Activated B cell treated with CpG ODN at 0.5 μM for 24 hours (primary cell): ENCODE results near the gene KCTD7. TPM values are rescaled to one million over a fixed set of nuclear protein-coding genes. Genes with fewer than 3 reads are reported as not detected.
"Not testable (repeated sequence)": the region's sequence is repeated elsewhere in the genome, so short reads cannot be mapped to it uniquely, and the experiment has no call there.

Experiments
- ATAC-seq: fragments of 200-7000 bp; cut with Tn5 transposase; one replicate; pipeline ENCODE4 v1.10.0; 2021; ENCODE audit warnings: low read depth, mild to moderate bottlenecking, moderate library complexity
- CTCF ChIA-PET: fragments of 350-600 bp; sonication (Branson Sonifier 250); formaldehyde crosslinking; loops from one replicate; lab custom pipeline; 2021; ENCODE audit warnings: antibody characterized with exemption; lab: Charles Lee
- POLR2A ChIA-PET: fragments of 350-600 bp; sonication (Branson Sonifier 250); formaldehyde crosslinking; loops from one replicate; lab custom pipeline; 2021; ENCODE audit warnings: antibody characterized with exemption; lab: Charles Lee
- DNase-seq: peaks from one replicate; pipeline ENCODE4 v3.0.0; 2022
- H3K27ac Mint-ChIP-seq: one replicate; pipeline ENCODE4 v1.8.0; 2020; ENCODE audit warnings: mixed read lengths
- H3K27me3 Mint-ChIP-seq: one replicate; pipeline ENCODE4 v1.8.0; 2021; ENCODE audit warnings: mixed read lengths
- H3K36me3 Mint-ChIP-seq: one replicate; pipeline ENCODE4 v1.8.0; 2021; ENCODE audit warnings: low read depth, mixed read lengths
- H3K4me1 Mint-ChIP-seq: one replicate; pipeline ENCODE4 v1.8.0; 2021; ENCODE audit warnings: mixed read lengths
- H3K4me3 Mint-ChIP-seq: one replicate; pipeline ENCODE4 v1.8.0; 2020; ENCODE audit warnings: mild to moderate bottlenecking, mixed read lengths
- H3K9me3 Mint-ChIP-seq: one replicate; pipeline ENCODE4 v1.8.0; 2020; ENCODE audit warnings: mixed read lengths
- intact Hi-C: fragments of 100-400 bp; cut with micrococcal nuclease; formaldehyde crosslinking; loops from one replicate; pipeline ENCODE4 v1.15.1; 2024
- total RNA-seq: library from RNA; stranded (reverse); gene quantifications from 2 replicates; pipeline ENCODE4 v1.2.3, GENCODE V29; 2022
- TF ChIP-seq, protein P1 (sequence below): fragments of 200-600 bp; IDR thresholded peaks from one replicate; pipeline ENCODE4 v1.8.0; 2022; ENCODE audit warnings: antibody characterized with exemption, mild to moderate bottlenecking

The KCTD7 gene
- total RNA-seq, 1 donor from 2014 or later: 13.2 TPM

DNA sequence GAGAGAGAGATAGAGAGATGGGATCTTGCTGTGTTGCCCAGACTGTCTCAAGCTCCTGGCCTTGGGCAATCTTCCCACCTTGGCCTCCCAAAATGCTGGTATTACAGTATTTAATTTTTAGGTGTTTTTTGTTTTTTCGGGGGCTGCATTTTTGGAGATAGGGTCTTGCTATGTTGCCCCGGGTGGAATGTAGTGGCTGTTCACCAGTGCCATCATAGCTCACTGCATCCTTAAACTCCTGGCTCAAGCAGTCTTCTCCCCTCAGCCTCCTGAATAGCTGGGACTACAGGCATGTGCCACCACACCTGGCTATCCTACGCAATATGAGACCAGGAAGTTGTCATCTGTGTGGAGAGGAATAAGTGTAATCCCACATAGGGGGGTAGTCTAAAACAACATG lies 42.4 kb downstream of the KCTD7 start:
- Mint-ChIP-seq H3K27me3 (no peaks in the 10 kb centered on the region), H3K4me3 (no peak overlapping the region), H3K9me3 (no peaks in the 10 kb centered on the region), H3K36me3 (peaks cover 4% of the 10 kb centered on the region), H3K27ac (no peak overlapping the region), H3K4me1 (no peaks in the 10 kb centered on the region)
- POLR2A ChIA-PET: interaction anchor here (0.7 to 1.3 kb wide), 2 partner anchors 17 to 272 kb away, joined by 4 to 8 read pairs; no protein-coding TSS in a partner anchor
- intact Hi-C loops: no loop called here
- TF ChIP-seq, protein P1, sequence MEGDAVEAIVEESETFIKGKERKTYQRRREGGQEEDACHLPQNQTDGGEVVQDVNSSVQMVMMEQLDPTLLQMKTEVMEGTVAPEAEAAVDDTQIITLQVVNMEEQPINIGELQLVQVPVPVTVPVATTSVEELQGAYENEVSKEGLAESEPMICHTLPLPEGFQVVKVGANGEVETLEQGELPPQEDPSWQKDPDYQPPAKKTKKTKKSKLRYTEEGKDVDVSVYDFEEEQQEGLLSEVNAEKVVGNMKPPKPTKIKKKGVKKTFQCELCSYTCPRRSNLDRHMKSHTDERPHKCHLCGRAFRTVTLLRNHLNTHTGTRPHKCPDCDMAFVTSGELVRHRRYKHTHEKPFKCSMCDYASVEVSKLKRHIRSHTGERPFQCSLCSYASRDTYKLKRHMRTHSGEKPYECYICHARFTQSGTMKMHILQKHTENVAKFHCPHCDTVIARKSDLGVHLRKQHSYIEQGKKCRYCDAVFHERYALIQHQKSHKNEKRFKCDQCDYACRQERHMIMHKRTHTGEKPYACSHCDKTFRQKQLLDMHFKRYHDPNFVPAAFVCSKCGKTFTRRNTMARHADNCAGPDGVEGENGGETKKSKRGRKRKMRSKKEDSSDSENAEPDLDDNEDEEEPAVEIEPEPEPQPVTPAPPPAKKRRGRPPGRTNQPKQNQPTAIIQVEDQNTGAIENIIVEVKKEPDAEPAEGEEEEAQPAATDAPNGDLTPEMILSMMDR: no peak
- ATAC-seq (no peak), DNase-seq (no peak)
- CTCF ChIA-PET: interaction anchor here (0.6 kb wide), 1 partner anchor 72 kb away, joined by 3 read pairs; no protein-coding TSS in a partner anchor

DNA sequence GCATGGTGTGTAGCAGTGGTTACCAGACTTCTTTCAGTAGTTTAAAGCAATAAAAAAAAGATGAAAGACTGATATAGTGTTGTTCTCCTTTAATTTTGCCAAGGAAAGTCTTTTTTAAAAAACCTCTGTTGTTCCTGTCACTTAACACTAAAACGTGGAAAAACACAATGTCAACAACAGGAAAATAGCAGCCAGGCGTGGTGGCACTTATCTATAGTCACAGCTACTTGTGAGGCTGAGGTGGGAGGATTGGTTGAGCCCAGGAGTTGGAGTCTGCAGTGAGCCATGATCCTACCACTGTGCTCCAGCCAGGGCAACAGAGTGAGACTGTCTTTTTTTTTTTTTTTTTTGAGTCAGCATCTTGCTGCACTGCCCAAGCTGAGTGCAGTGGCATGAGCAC lies 42.8 kb downstream of the KCTD7 start:
- H3K27ac Mint-ChIP-seq, DNase-seq, H3K9me3 Mint-ChIP-seq, ATAC-seq, CTCF ChIA-PET, H3K36me3 Mint-ChIP-seq, H3K27me3 Mint-ChIP-seq, H3K4me1 Mint-ChIP-seq, H3K4me3 Mint-ChIP-seq, intact Hi-C loops: not testable (repeated sequence)
- POLR2A ChIA-PET: interaction anchor here (1.3 kb wide), 1 partner anchor 17 kb away, joined by 4 read pairs; no protein-coding TSS in a partner anchor

DNA sequence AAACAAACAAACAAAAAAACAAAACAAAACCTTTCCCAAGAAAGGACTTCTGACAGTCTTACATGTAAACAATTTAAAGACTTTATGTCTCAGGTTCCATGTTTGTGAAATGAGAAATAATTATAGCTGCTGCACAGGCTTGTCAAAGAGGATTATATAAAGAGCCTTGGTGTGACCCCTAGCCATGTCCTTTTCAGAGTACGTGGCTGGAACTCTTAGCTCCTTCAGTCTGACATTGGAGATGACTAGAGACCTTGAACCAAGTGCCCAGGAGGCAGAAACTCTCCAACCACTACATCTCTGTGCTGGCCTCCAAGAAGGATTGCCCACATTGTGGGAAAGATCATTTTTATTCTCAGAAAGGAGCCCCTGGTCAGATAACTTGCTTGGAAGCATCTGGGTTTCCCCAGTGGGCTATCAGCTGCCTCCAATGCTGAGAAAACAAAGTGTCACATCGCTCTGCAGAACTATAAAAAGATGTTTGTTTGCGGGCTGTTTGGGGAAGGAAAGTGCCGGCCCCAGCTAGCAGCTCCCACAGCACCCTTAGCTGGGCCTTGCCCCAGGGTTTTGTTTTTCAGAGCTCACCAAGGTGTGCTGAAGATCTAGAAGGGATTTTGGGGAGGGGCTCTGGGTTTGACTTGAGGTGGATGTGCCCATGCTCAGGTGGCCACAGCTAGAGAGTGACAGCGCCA lies 43.9 kb downstream of the KCTD7 start:
- H3K36me3 Mint-ChIP-seq, H3K9me3 Mint-ChIP-seq, CTCF ChIA-PET, H3K27me3 Mint-ChIP-seq, DNase-seq, H3K4me1 Mint-ChIP-seq, H3K4me3 Mint-ChIP-seq, ATAC-seq, intact Hi-C loops, H3K27ac Mint-ChIP-seq: not testable (repeated sequence)
- POLR2A ChIA-PET: interaction anchor here (0.6 kb wide), 1 partner anchor 86 kb away, joined by 3 read pairs; no protein-coding TSS in a partner anchor

DNA sequence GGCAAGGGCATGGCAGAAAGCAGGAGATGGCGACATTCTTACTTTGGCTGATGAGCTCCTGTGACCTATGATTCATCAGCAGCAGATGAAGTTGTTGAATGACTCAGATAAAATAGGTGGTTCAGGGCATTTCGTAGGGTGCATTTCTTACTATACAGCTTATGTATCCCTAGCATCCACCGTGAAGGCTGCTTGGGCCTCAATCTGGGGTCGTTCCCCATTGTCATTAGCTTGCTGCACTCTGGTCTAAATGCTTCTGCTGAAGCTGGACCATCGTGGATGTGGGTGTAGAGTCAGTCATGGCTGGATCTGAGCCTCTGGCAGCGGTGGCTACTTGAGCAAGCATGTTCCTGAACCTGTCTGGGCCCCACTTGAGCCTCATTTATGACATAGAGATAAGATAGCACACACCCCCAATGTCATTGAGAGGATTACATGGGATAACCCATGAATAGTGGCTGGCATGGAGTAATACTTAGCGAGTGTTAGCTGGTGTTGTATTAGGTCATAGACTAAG lies 44.5 kb downstream of the KCTD7 start:
- H3K36me3 Mint-ChIP-seq, CTCF ChIA-PET, DNase-seq, H3K27me3 Mint-ChIP-seq, H3K27ac Mint-ChIP-seq, H3K9me3 Mint-ChIP-seq, H3K4me3 Mint-ChIP-seq, H3K4me1 Mint-ChIP-seq, intact Hi-C loops: not testable (repeated sequence)
- ATAC-seq: peak; percentile 37
- POLR2A ChIA-PET: interaction anchor here (1.1 kb wide), 1 partner anchor 8 kb away, joined by 3 read pairs; no protein-coding TSS in a partner anchor

DNA sequence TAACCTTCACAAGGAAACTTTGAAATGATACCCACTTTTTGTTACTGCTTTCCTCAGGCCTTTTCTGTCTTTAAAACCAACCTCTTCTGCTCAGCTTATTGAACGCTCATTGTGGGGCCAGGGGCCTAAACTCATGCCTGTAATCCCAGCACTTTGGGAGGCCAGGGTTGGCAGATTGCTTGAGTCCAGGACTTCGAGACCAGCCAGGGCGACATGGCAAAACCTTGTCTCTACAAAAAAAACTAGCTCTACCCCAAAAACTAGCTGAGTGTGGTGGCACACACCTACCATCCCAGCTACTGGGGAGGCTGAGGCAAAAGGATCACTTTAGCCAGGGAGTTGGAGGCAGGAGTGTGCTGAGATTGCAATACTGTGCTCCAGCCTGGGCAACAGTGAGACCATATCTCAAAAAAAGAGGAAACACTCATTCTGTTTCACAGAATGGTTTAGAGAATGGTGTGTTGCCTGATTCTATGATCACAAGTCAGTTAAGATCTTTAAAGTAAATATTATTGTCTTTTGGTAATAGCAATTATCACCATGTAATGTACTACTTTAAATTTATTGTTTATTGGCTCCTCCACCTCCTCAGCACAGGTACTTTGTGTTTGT lies 51.1 kb downstream of the KCTD7 start:
- Mint-ChIP-seq H3K27ac (peak overlapping the region; percentile 56), H3K36me3 (peaks cover 4% of the 10 kb centered on the region), H3K27me3 (no peaks in the 10 kb centered on the region), H3K9me3 (no peaks in the 10 kb centered on the region), H3K4me3 (peak overlapping the region; percentile 22), H3K4me1 (peaks cover 45% of the 10 kb centered on the region)
- CTCF ChIA-PET: no interaction called here
- POLR2A ChIA-PET: interaction anchor here (0.9 kb wide), 1 partner anchor 75 kb away, joined by 3 read pairs; no protein-coding TSS in a partner anchor
- ATAC-seq (no peak), DNase-seq (no peak)
- intact Hi-C loops: no loop called here
- TF ChIP-seq, protein P1: no peak

DNA sequence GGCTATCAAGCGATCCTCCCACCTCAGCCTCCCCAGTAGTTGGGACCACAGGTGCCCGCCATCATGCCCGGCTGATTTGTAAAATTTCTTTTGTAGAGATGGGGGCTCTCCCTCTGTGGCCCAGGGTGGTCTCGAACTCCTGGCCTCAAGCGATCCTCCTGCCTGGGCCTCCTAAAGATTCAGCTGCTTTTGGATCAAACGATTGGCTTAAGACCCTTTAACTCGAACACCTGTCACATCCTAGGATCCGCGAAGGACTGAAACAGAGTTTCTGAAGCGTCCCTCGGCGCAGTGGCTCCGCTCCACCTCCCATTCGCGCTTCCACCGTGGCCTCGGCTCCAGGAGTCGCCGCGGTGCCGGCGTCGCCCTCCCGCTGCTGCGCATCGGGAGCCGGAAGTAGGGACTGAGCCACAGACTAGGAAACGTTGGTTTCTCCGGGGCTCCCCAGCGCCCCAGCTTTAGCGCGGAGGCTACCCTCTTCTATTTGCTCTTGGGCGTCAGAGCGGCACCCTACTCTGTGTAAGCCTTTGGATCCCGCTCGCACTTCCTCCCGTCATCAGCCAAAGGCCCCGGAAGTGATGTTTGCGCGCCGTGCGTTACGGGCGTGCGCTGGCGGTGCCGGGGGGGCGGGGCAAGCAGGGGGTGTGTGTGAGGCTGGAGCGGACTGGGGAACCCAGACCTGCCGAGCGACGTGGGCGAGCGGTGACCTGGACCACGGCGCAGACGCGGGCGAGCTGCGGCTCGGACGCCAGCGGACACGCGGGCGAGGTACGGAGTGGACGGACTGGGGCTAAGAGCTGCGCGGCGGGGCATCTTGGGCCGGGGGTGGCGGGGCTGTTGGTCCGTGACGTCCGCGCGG lies 53.0 kb downstream of the KCTD7 start:
- Mint-ChIP-seq H3K36me3 (peaks cover 5% of the 10 kb centered on the region), H3K27me3 (no peaks in the 10 kb centered on the region), H3K9me3 (no peaks in the 10 kb centered on the region), H3K27ac (peak overlapping the region; percentile 89), H3K4me1 (peaks cover 48% of the 10 kb centered on the region), H3K4me3 (peak overlapping the region; percentile 89)
- intact Hi-C loops: loop anchor here (1.0 to 2.0 kb wide), 9 partner anchors 27 to 315 kb away; partner anchors contain the start of genes KCTD7, RABGEF1, TMEM248 and TYW1
- TF ChIP-seq, protein P1: no peak
- POLR2A ChIA-PET: interaction anchor here (0.5 to 1.7 kb wide), 10 partner anchors 8 to 315 kb away, joined by 3 to 8 read pairs (median 4); partner anchors contain the start of genes KCTD7, RABGEF1 and TYW1
- peak; percentile 93 for ATAC-seq
- CTCF ChIA-PET: no interaction called here
- peak; percentile 95 for DNase-seq
